HL-60 (cell line): ENCODE results near the gene RNU6-9.
A peak's percentile ranks its signal among the peaks of the same experiment; 100 is the strongest.

ENCODE experiments used
- DNase-seq, 2 experiments: peaks; one replicate each; pipeline ENCODE4 v3.0.0-alpha.2; 2010 to 2020; ENCODE audit warnings: low read depth in 1 of 2, low spot score in 1 of 2
- H3K27ac ChIP-seq: fragments of 250-450 bp; sonication (Bioruptor Pico); replicated peaks from 2 replicates; pipeline ENCODE4 v1.5.1; 2020; ENCODE audit warnings: mild to moderate bottlenecking, moderate library complexity
- H3K27me3 ChIP-seq: fragments of 250-450 bp; sonication (Bioruptor Pico); 2 replicates; pipeline ENCODE4 v1.5.1; 2021; ENCODE audit warnings: mild to moderate bottlenecking, moderate library complexity; ENCODE audit not compliant: insufficient read depth, poor library complexity, severe bottlenecking
- H3K4me3 ChIP-seq: replicated peaks from 2 replicates; pipeline ENCODE4 v1.5.1; 2011; ENCODE audit warnings: mild to moderate bottlenecking, control low read depth, low read length; ENCODE audit not compliant: insufficient read depth
- GABPA ChIP-seq: IDR thresholded peaks from 2 replicates; pipeline ENCODE4 v1.6.1; 2012; ENCODE audit warnings: low read depth
- POLR2AphosphoS5 ChIP-seq: IDR thresholded peaks from 2 replicates; pipeline ENCODE4 v1.6.1; 2012; ENCODE audit warnings: low read depth
- SPI1 ChIP-seq: IDR thresholded peaks from 2 replicates; pipeline ENCODE4 v1.6.1; 2012; ENCODE audit warnings: low read depth, mild to moderate bottlenecking, borderline replicate concordance
- long read RNA-seq: library from polyadenylated mRNA; unstranded; transcript quantifications from one replicate; pipeline ENCODE4 v2.0.0, GENCODE V29; 2020
- TF ChIP-seq, protein P1 (sequence below): IDR thresholded peaks from 2 replicates; pipeline ENCODE4 v1.6.1; 2012; ENCODE audit warnings: low read depth; ENCODE audit not compliant: insufficient replicate concordance
- TF ChIP-seq, protein P2 (sequence below): IDR thresholded peaks from one replicate; pipeline ENCODE4 v1.5.1; 2011; ENCODE audit warnings: low read length, control low read depth, inconsistent platforms; ENCODE audit not compliant: insufficient read depth

RNU6-9 gene
- long read RNA-seq, partial matches to known transcripts = 0 of 3 reads
- long read RNA-seq, other reads (novel, unspliced or antisense) = 0 of 3 reads

DNA sequence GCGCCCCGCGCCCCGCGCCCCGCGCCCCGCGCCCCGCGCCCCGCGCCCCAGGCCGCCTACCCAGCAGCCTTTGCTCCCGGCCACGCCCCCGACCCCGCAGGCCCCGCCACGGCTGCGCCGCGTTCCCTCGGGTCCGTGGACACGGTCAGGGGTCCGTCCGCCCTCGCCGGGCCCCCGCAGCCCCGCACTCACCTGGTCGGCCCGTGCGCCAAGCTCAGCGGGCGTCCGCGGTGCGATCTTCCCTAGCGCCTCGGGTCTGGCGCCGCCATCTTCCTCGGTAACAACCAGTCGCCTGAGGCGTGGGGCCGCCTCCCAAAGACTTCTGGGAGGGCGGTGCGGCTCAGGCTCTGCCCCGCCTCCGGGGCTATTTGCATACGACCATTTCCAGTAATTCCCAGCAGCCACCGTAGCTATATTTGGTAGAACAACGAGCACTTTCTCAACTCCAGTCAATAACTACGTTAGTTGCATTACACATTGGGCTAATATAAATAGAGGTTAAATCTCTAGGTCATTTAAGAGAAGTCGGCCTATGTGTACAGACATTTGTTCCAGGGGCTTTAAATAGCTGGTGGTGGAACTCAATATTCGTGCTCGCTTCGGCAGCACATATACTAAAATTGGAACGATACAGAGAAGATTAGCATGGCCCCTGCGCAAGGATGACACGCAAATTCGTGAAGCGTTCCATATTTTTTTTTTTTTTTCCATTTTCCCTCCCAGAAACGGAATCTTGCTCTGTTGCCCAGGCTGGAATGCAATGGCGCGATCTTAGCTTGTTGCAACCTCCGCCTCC is at the start of gene RNU6-9, which contains the start of gene MED16:
Gene RNU6-9 (plus strand): TSS at position 591 of the 796 bp plus-strand sequence.
Gene MED16 (minus strand): TSS at position 294 of the 796 bp plus-strand sequence. CDS start 2,056 bp downstream, outside the sequence.
- TF ChIP-seq, protein P1, sequence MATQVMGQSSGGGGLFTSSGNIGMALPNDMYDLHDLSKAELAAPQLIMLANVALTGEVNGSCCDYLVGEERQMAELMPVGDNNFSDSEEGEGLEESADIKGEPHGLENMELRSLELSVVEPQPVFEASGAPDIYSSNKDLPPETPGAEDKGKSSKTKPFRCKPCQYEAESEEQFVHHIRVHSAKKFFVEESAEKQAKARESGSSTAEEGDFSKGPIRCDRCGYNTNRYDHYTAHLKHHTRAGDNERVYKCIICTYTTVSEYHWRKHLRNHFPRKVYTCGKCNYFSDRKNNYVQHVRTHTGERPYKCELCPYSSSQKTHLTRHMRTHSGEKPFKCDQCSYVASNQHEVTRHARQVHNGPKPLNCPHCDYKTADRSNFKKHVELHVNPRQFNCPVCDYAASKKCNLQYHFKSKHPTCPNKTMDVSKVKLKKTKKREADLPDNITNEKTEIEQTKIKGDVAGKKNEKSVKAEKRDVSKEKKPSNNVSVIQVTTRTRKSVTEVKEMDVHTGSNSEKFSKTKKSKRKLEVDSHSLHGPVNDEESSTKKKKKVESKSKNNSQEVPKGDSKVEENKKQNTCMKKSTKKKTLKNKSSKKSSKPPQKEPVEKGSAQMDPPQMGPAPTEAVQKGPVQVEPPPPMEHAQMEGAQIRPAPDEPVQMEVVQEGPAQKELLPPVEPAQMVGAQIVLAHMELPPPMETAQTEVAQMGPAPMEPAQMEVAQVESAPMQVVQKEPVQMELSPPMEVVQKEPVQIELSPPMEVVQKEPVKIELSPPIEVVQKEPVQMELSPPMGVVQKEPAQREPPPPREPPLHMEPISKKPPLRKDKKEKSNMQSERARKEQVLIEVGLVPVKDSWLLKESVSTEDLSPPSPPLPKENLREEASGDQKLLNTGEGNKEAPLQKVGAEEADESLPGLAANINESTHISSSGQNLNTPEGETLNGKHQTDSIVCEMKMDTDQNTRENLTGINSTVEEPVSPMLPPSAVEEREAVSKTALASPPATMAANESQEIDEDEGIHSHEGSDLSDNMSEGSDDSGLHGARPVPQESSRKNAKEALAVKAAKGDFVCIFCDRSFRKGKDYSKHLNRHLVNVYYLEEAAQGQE = peak; percentile 13
- TF ChIP-seq POLR2AphosphoS5 (peak; percentile 37; the same call in 1 of the 2 replicates), SPI1 (no peak), GABPA (no peak)
- TF ChIP-seq, protein P2, sequence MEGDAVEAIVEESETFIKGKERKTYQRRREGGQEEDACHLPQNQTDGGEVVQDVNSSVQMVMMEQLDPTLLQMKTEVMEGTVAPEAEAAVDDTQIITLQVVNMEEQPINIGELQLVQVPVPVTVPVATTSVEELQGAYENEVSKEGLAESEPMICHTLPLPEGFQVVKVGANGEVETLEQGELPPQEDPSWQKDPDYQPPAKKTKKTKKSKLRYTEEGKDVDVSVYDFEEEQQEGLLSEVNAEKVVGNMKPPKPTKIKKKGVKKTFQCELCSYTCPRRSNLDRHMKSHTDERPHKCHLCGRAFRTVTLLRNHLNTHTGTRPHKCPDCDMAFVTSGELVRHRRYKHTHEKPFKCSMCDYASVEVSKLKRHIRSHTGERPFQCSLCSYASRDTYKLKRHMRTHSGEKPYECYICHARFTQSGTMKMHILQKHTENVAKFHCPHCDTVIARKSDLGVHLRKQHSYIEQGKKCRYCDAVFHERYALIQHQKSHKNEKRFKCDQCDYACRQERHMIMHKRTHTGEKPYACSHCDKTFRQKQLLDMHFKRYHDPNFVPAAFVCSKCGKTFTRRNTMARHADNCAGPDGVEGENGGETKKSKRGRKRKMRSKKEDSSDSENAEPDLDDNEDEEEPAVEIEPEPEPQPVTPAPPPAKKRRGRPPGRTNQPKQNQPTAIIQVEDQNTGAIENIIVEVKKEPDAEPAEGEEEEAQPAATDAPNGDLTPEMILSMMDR = no peak
- H3K27ac ChIP-seq = peak within 1 kb of the TSS; percentile 95
- H3K4me3 ChIP-seq = peak within 1 kb of the TSS; percentile 90
- H3K27me3 ChIP-seq = no peaks in the 10 kb centered on the region
- peak; percentile 84 to 92 for DNase-seq

DNA sequence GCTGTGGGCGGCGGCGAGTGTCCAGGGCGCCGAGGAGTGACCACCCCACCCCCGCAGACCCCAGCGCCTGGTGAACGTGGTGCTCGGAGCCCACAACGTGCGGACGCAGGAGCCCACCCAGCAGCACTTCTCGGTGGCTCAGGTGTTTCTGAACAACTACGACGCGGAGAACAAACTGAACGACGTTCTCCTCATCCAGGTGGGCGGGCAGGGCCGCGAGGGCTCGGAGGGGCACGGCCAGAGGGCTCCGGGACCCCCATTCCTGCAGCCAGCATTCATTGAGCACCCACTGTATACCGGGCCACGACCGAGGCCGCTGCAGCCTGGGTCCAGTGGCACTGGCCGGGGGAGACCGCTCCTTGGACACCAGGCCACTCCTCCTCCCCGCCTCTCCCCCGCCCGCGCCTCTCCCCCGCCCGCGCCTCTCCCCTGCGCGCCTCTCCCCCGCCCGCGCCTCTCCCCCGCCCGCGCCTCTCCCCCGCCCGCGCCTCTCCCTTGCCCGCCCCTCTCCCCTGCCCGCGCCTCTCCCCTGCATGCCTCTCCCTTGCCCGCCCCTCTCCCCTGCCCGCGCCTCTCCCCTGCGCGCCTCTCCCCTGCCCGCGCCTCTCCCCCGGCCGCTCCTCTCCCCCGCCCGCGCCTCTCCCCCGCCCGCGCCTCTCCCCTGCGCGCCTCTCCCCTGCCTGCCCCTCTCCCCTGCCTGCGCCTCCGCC is 49.3 kb upstream of the RNU6-9 start:
- Histone ChIP-seq H3K27me3 (no peaks in the 10 kb centered on the region), H3K27ac (peak overlapping the region; percentile 74), H3K4me3 (peak overlapping the region; percentile 68)
- DNase-seq = peak in 1 of 2 experiments; percentile 63
- TF ChIP-seq POLR2AphosphoS5 = peak; percentile 60; the same call in 1 of the 2 replicates
- no peak for TF ChIP-seq SPI1

DNA sequence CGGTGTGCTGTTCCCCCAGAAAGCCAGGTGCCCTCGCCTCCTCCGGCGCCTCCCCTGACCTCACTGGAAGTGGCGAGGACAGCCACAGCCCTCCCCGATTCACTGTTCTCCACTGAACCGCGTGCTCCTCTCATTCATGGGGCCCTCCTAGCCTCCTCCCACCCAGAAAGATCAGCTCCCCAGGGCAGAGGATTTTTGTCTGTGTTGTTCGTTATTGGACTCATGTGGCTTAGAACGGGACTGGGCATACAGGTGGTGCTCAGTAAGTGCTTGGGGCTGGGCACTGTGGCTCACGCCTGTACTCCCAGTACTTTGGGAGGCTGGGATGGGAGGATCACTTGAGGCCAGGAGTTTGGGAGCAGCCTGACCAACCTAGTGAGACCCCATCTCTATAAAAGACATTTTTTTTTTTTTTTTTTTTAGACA is 48.7 kb upstream of the RNU6-9 start:
- H3K27ac ChIP-seq = peak overlapping the region; percentile 67
- H3K4me3 ChIP-seq = peak overlapping the region; percentile 45
- no peaks in the 10 kb centered on the region for H3K27me3 ChIP-seq
- DNase-seq = no peak
- TF ChIP-seq POLR2AphosphoS5 = peak; percentile 55
- TF ChIP-seq, protein P2 = no peak
- no peak for TF ChIP-seq SPI1
- TF ChIP-seq, protein P1 = no peak
- no peak for TF ChIP-seq GABPA
